Left renal pelvis (tissue), 4 donors: ENCODE results near the gene ZNF273. TPM values are rescaled to one million over a fixed set of nuclear protein-coding genes. Genes with fewer than 3 reads are reported as not detected.

Experiments
- DNase-seq, 4 donors: peaks; one replicate each; pipeline ENCODE4 v3.0.0-alpha.2; 2013; ENCODE audit warnings: low read depth in 4 of 4, low spot score in 3 of 4
- polyA plus RNA-seq, 4 donors: library from polyadenylated mRNA; unstranded; fragments of 120-200 nt; gene quantifications; one replicate each; pipeline ENCODE4 v1.2.1, GENCODE V29; 2013; ENCODE audit not compliant: insufficient read length in 4 of 4

The ZNF273 gene
- polyA plus RNA-seq, 4 donors: 9.9 to 12.2 (median 11.1) TPM

- DNase-seq: peak in 3 of 4 donors; percentile 45 to 63 (median 54)
Measured at GRCh38 chr7:64876792-64877713, 26.0 kb upstream of the ZNF273 start.

DNA sequence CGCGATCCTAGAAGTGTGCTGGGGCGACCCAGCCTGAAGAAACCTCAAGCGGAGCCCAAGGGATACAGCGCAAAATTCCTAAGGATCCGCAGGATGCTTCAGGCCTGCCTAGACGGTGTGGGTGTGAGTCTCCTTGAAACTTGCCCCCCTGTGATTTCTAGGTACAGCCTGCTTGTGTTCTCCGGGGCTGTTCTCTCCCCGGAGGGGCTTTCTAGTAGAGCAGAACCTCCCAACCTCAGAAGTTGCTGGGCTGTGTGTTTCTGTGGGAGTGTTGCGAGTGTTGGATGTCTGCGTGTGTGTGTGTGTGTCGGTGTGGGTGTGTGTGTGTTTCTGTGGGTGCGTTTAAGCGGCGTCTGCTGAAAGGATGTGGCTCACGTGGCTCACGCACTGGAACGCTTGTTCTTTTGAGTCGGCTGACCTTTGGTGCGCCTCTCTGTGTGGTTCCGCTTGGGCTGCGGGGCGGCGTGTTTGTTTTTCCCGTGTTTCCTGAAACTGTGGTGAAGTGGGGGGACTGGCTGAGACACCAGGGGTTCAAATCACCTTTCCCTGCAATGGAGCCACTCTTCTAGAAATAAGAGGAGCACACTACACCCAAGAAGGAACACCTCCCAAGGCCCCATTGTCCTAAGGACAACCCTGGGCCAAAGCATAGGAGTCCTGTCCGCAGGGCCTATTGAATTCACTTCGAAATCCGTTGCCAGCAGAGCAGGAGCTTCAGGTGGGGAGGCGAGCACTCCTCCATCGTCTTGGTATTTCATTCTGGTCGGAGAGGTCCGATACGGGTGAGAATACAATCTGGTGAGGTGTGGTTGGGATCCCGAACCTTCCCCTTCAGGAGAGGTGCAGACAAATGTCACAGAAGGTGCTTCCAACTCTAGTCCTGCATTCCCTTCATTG lies 25.1 kb upstream of the ZNF273 start:
- DNase-seq: no peak

DNA sequence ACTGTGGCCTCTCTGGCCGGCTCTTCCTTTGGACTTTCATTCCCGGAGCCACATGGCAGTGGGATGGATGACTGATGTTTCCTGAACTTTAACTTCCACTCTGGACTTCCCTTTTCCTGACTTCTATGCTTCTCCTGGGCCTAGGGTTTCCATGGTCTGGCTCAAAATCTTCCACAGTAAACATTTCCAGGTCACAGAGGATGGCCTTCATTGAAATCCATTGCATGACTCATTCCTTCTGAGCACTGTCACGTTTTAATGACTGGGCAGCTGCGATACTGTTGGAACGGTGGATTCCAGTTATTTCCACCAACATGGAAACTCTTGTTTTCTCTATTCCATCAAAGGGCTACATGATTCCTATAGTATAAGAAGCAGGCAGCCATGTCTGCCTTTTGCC lies 24.4 kb upstream of the ZNF273 start:
- DNase-seq: no peak

GRCh38 chr7:64879086-64879730 lies 23.9 kb upstream of the ZNF273 start:
- DNase-seq: no peak

- DNase-seq: no peak
Measured at GRCh38 chr7:64879800-64880199, 23.3 kb upstream of the ZNF273 start.

- no peak for DNase-seq
Measured at GRCh38 chr7:64880322-64881297, 22.5 kb upstream of the ZNF273 start.

GRCh38 chr7:64881461-64882287 lies 21.4 kb upstream of the ZNF273 start:
- no peak for DNase-seq

DNA sequence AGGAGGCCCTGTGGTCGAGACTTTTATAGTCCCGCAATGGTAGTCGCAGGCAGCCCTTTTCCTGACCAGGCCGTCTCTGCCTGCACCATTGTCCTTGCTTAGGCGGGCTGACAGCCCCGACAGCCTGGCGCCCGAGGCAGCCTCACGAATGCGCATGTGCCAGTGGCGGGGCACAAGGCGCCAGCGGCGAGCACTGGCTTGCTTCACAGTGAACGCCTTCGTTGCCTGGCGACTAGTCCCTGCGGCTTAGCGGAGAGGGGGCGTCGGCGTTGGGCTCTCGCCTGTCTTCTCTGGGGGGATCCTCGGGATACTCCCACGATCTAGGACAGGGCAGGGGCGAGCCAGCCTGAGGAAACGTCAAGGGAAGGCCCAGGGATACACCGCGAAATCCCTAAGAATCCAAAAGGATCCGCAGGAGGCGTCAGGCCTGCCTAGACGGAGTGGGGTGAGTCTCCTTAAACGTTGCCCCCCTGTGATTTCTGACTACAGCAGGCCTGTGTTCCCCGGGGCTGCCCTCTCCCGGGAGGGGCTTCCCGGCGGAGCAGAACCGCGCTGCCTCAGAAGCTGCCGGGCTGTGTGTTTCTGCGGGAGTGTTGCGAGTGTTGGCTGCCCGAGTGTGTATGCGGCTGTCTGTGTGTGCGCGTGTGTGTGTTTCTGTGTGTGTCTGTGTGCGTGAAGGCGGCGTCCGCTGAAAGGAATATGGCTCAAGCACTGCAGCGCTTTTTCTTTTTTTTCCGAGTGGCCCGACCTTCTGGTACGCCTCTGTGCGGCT lies 20.5 kb upstream of the ZNF273 start:
- DNase-seq: no peak

DNA sequence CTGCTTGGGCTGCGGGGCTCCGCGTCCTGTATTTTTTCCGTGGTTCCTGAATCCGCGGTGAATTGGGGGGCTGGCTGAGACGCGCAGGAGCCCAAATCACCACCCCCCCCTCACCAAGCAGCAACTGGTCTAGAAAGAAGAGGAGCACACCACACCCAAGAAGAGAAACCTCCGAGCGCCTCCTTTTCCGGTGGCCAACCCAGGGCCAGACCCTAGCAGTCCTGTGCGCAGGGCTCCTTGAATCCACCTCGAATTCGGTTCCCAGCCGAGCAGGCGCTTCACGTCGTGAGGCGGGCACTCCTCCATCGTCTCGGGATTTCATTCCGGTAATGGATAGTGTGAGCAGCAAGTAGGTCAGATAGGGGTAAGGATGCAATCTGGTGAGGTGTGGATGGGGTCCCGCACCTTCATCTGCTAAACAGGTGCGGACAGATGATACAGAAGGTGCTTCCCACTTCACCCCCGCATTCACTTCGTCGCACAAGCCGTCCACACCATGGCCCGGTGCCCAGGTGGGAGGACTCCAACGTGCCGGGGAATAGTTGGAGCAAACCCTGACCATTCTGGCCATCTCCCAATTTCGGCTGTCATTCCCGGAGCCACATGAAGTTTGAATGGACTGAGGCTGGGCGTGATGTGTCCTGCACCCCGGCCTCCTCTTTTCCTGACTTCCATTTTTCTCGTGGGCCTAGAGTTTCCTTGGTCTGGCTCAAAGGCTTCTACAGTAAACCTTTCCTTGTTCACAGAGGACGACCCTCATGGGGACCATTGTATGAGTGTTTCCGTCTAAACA lies 19.8 kb upstream of the ZNF273 start:
- no peak for DNase-seq

DNA sequence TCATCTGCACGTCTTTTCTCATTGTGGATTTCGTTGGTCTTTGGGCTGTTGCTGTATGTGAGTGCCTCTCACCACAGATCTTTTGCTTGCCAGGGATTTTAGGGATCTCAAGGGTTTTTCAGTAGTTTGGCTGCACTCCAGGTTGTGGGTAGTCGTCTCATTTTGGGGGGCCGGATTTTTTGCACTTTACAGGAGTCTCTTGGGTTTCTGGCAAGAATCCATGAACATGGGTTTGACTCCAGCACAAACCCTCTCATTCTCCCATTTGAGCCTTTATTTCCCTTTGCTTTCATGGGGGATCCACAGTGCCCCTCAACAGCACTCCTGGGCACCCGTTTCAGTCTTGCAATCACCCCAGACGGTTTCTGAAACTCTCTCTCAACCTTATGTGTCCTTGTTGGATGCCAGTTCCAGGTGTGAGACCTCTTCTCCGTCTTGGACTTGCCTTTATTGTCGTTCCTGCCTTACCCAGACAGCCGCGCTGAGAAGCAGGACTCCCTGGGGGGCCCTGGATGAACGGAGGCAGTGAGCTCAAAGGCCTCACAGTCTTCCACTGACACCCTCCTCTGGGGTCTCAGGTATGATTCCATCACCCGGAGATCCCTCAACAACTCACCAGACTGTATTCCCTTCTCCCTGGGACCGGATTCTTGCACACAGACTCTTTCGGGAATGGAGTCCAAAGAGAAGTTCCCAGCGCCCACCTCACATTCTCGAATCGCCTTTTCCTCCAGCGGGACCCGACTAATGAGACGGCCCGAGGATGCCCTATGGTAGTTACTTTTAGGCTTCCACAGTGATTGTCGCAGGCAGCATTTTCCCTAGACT lies 18.8 kb upstream of the ZNF273 start:
- no peak for DNase-seq

DNA sequence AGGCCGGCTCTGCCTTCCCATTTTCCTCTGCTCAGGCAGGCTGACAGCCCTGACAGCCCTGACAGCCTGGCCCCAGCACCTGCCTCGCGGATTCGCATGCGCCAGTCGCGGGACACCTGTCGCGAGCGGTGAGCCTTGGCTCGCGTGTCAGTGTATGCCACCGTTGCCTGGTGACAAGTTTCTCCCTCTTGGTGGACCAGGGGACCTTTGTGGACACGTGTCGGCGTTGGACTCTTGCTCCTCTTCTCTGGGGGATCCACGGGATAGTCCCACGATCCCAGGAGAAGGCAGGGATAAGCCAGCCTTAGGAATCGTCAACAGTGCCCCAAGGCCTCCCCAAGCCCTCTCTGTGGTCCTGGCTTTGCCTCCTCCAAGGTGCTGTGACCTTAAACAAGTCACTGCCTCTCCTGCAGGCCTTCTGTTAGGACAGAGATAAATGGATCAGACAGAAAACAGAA lies 18.1 kb upstream of the ZNF273 start:
- no peak for DNase-seq

DNA sequence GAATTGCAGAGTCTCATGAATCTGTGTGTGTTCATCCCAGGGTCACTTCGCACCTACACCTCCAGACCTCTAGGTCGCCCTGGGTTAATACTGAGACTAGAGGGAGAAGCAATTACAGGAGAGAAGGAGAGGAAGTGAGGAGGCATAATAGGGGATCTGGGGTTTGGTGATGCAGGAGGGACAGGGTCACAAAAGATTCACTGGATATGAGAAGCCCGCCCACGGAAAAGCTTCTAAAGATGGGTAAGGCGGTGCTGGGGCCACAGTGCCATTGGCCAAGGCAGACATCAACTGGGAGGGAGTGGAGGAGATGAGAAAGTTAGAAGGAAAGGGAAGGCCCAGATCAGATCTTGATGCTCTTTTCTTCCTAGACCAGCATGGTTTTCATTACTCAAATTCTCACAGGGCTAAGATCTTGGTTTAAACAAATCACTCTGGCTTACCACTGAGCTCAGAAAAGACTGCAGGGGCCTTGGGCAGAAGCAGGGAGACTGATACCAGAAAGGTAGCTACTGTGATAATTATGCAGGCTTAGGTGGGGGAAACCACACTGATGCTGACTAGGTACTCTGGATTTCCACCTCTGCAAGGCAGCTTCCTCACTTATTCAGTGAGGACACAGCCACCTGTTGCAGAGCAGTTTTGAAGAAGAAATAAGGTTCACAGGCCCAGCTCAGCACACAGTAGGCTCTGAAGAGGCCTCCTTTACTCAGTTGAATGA lies 17.4 kb upstream of the ZNF273 start:
- no peak for DNase-seq

- no peak for DNase-seq
Measured at GRCh38 chr7:64886956-64887545, 16.0 kb upstream of the ZNF273 start.

- DNase-seq: no peak
Measured at GRCh38 chr7:64887756-64888508, 15.1 kb upstream of the ZNF273 start.

- DNase-seq: no peak
Measured at GRCh38 chr7:64888561-64888900, 14.5 kb upstream of the ZNF273 start.
